Kidney epithelial cell (primary cell): Measurements from ENCODE around the gene EPO. TPM values are rescaled to one million over a fixed set of nuclear protein-coding genes. Genes with fewer than 3 reads are reported as not detected.
A peak's percentile ranks its signal among the peaks of the same experiment; 100 is the strongest.
"Not testable (repeated sequence)": the region's sequence is repeated elsewhere in the genome, so short reads cannot be mapped to it uniquely, and the experiment has no call there.

ENCODE experiments used
- DNase-seq: peaks from one replicate; pipeline ENCODE4 v3.0.0-alpha.2; 2010; ENCODE audit warnings: low read depth
- H3K27me3 ChIP-seq: 2 replicates; pipeline ENCODE4 v1.6.0; 2011; ENCODE audit warnings: low read length; ENCODE audit not compliant: control insufficient read depth, insufficient read depth
- H3K36me3 ChIP-seq: 2 replicates; pipeline ENCODE4 v1.5.1; 2011; ENCODE audit warnings: low read length; ENCODE audit not compliant: control insufficient read depth, insufficient read depth
- H3K4me3 ChIP-seq: 2 replicates; pipeline ENCODE4 v1.5.1; 2011; ENCODE audit warnings: low read depth, mild to moderate bottlenecking, control low read depth, low read length
- CTCF ChIP-seq: IDR thresholded peaks from 2 replicates; pipeline ENCODE4 v1.5.1; 2011; ENCODE audit warnings: mild to moderate bottlenecking, moderate library complexity, low read length, control low read depth, inconsistent platforms; ENCODE audit not compliant: insufficient read depth, poor library complexity, severe bottlenecking
- total RNA-seq: library from RNA; depleted of rRNA; stranded (reverse); fragments of >200 nt; gene quantifications from 2 replicates; pipeline ENCODE4 v1.2.3, GENCODE V29; 2015

EPO gene
- total RNA-seq, 1 donor from 2014 or later: not detected

- DNase-seq: no peak
- Histone ChIP-seq H3K36me3 (no peaks in the 10 kb centered on the region), H3K27me3 (no peaks in the 10 kb centered on the region), H3K4me3 (no peak overlapping the region)
- no peak for TF ChIP-seq CTCF
These were observed 11.9 kb upstream of the EPO start for GRCh38 chr7:100708395-100708794.

DNA sequence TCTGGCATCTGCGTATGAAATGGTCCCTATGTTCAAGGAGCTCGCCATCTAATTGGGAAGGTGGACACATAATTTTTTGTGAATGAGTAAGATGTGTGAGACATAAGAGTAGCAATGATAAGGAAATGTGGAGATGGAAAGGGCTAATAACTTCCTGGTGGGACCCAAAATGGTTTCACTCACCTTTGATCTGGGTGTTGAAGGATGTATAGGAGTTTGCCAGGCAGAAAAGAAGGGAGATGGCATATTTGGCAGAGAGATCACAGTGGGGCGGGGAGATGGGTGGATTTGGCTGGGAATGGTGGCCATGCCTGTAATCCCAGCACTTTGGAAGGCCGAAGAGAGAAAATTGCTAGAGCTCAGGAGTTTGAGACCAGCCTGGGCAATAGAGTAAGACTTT is 9.8 kb upstream of the EPO start:
- Histone ChIP-seq H3K36me3 (no peaks in the 10 kb centered on the region), H3K27me3 (no peaks in the 10 kb centered on the region), H3K4me3 (no peak overlapping the region)
- no peak for DNase-seq
- no peak for TF ChIP-seq CTCF

DNA sequence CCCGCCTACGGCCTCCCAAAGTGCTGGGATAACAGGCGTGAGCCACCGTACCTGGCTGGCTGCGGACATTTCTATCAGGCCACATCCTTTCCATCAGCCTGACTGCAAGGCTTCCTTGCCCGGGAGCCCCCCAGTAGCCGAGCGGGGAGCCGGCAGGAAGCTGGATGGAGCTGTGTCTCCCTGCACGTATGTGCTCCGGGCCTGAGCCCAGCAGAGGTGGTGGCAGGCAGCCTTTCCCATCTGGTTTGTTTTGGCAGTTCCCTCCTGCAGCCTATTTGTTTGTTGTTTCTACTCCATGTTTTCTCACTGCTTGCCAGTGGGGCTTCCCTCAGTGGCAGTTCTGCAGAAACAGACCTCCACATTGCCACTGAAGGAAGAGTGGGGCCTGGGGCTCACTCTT is 8.9 kb upstream of the EPO start:
- TF ChIP-seq CTCF: no peak
- no peak for DNase-seq
- Histone ChIP-seq H3K4me3 (no peak overlapping the region), H3K36me3 (no peaks in the 10 kb centered on the region), H3K27me3 (no peaks in the 10 kb centered on the region)

DNA sequence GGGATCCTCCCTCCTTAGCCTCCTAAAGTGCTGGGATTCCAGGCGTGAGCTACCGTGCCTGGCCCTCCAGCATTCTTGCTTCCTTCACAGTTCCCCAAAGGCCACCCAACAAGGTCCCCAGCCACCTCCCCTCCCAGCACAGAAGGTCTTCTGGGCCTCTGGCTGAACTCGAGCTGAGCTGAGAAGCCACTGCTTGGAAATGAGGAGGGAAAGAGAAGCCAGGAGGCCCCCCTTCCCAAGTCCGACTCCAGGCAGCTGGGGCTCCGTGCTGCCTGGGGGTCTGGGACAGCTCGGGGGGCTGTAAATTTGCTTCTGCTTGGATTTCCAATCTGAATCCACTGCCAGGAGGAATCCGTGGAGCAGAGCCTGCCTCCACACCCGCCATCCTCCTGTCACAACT is 5.5 kb upstream of the EPO start:
- Histone ChIP-seq H3K36me3 (no peaks in the 10 kb centered on the region), H3K4me3 (no peak overlapping the region), H3K27me3 (peaks cover 6% of the 10 kb centered on the region)
- no peak for TF ChIP-seq CTCF
- DNase-seq: no peak

GRCh38 chr7:100717073-100717472 is 3.2 kb upstream of the EPO start:
- not testable (repeated sequence) for DNase-seq, H3K36me3 ChIP-seq, H3K4me3 ChIP-seq
- peaks cover 27% of the 10 kb centered on the region for H3K27me3 ChIP-seq

GRCh38 chr7:100719523-100720278 is 567 bp upstream of the EPO start:
- H3K4me3 ChIP-seq: no peak overlapping the region
- TF ChIP-seq CTCF: peak; percentile 39
- DNase-seq: no peak
- H3K27me3 ChIP-seq: peaks cover 39% of the 10 kb centered on the region
- H3K36me3 ChIP-seq: no peaks in the 10 kb centered on the region
